Measurements from ENCODE around the gene POT1. TPM values are rescaled to one million over a fixed set of nuclear protein-coding genes. Genes with fewer than 3 reads are reported as not detected.

The POT1 gene
- total RNA-seq, 1 experiment from 2014 or later: 20.9 TPM

GRCh38 chr7:124773339-124773738 is 156.3 kb downstream of the POT1 start:
- no TSS peak for BruUV-seq (replicated peaks)
- Histone ChIP-seq H3K36me3 (ENCODE audit: control insufficient read depth, insufficient read depth, low read length) (no peaks in the 10 kb centered on the region), H3K9me3 (ENCODE audit: control insufficient read depth, insufficient read depth, low read depth, low read length) (no peaks in the 10 kb centered on the region), H3K27me3 (ENCODE audit: control insufficient read depth, insufficient read depth, low read length) (peaks cover 2% of the 10 kb centered on the region), H3K4me3 (ENCODE audit: low read depth in 2 of 2, low read length in 2 of 2) (no peak overlapping the region), H3K4me1 (ENCODE audit: control insufficient read depth, insufficient read depth, low read length) (no peaks in the 10 kb centered on the region), H3K27ac (ENCODE audit: low read length) (no peak overlapping the region)
- no peak for TF ChIP-seq SIN3A (IDR thresholded peaks at IDR 0.05; ENCODE audit: borderline replicate concordance, insufficient read depth, low read depth, low read length)
- TF ChIP-seq, protein P1, sequence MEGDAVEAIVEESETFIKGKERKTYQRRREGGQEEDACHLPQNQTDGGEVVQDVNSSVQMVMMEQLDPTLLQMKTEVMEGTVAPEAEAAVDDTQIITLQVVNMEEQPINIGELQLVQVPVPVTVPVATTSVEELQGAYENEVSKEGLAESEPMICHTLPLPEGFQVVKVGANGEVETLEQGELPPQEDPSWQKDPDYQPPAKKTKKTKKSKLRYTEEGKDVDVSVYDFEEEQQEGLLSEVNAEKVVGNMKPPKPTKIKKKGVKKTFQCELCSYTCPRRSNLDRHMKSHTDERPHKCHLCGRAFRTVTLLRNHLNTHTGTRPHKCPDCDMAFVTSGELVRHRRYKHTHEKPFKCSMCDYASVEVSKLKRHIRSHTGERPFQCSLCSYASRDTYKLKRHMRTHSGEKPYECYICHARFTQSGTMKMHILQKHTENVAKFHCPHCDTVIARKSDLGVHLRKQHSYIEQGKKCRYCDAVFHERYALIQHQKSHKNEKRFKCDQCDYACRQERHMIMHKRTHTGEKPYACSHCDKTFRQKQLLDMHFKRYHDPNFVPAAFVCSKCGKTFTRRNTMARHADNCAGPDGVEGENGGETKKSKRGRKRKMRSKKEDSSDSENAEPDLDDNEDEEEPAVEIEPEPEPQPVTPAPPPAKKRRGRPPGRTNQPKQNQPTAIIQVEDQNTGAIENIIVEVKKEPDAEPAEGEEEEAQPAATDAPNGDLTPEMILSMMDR (IDR thresholded peaks at IDR 0.05): no peak
- TF ChIP-seq TCF7L2 (IDR thresholded peaks at IDR 0.05; ENCODE audit: low read depth, low read length): no peak
- TF ChIP-seq, protein P2, sequence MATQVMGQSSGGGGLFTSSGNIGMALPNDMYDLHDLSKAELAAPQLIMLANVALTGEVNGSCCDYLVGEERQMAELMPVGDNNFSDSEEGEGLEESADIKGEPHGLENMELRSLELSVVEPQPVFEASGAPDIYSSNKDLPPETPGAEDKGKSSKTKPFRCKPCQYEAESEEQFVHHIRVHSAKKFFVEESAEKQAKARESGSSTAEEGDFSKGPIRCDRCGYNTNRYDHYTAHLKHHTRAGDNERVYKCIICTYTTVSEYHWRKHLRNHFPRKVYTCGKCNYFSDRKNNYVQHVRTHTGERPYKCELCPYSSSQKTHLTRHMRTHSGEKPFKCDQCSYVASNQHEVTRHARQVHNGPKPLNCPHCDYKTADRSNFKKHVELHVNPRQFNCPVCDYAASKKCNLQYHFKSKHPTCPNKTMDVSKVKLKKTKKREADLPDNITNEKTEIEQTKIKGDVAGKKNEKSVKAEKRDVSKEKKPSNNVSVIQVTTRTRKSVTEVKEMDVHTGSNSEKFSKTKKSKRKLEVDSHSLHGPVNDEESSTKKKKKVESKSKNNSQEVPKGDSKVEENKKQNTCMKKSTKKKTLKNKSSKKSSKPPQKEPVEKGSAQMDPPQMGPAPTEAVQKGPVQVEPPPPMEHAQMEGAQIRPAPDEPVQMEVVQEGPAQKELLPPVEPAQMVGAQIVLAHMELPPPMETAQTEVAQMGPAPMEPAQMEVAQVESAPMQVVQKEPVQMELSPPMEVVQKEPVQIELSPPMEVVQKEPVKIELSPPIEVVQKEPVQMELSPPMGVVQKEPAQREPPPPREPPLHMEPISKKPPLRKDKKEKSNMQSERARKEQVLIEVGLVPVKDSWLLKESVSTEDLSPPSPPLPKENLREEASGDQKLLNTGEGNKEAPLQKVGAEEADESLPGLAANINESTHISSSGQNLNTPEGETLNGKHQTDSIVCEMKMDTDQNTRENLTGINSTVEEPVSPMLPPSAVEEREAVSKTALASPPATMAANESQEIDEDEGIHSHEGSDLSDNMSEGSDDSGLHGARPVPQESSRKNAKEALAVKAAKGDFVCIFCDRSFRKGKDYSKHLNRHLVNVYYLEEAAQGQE (IDR thresholded peaks at IDR 0.05; ENCODE audit: insufficient read depth in 1 of 2, low read depth in 2 of 2, low read length in 1 of 2): no peak
- no peak for TF ChIP-seq POLR2AphosphoS5 (IDR thresholded peaks at IDR 0.05; ENCODE audit: low read depth, low read length)
- in situ Hi-C loops (cut with HindIII; ENCODE audit: low pct_unique_long_range_greater_than_20kb, low sequenced_read_pairs): no loop called here
- ChIA-PET POLR2A (no interaction called here), CTCF (interaction anchor here (1.2 kb wide), 1 partner anchor 11 kb away, joined by 7 read pairs; no protein-coding TSS in a partner anchor)
- intact Hi-C loops (cut with micrococcal nuclease; ENCODE audit: unreplicated experiment): no loop called here
- ATAC-seq (no peak), DNase-seq (ENCODE audit: low read depth, low spot score) (no peak)

Other genes starting within 250 kb of the POT1 start
- 1.3 TPM for gene GPR37, start 164.0 kb downstream of the POT1 start, total RNA-seq (2021; ENCODE audit: unreplicated experiment)

All from Panc1 (cell line).